Nephron (organoid): Measurements from ENCODE around the gene PKNOX2.

ENCODE experiments used
- H3K27ac Mint-ChIP-seq, 3 experiments: 2 replicates each; pipeline ENCODE4 v1.8.0; 2020; ENCODE audit warnings: mixed read lengths in 3 of 3, mild to moderate bottlenecking in 2 of 3, moderate library complexity in 1 of 3
- H3K27me3 Mint-ChIP-seq: 2 replicates; pipeline ENCODE4 v1.8.0; 2021; ENCODE audit warnings: low read depth, mild to moderate bottlenecking, moderate library complexity, mixed read lengths
- H3K36me3 Mint-ChIP-seq: 2 replicates; pipeline ENCODE4 v1.8.0; 2020; ENCODE audit warnings: low read depth, mixed read lengths
- H3K4me1 Mint-ChIP-seq: 2 replicates; pipeline ENCODE4 v1.8.0; 2020; ENCODE audit warnings: mixed read lengths
- H3K4me3 Mint-ChIP-seq, 3 experiments: 2 replicates each; pipeline ENCODE4 v1.8.0; 2020; ENCODE audit warnings: mild to moderate bottlenecking in 3 of 3, mixed read lengths in 3 of 3, moderate library complexity in 2 of 3
- H3K9me3 Mint-ChIP-seq: 2 replicates; pipeline ENCODE4 v1.8.0; 2020; ENCODE audit warnings: mixed read lengths
- TF ChIP-seq, protein P1 (sequence below), 3 experiments: fragments of 200-600 bp; sonication (generic); IDR thresholded peaks; one replicate each; pipeline ENCODE4 v1.5.0; 2021; ENCODE audit warnings: antibody characterized with exemption in 3 of 3; ENCODE audit not compliant: unreplicated experiment in 3 of 3

The PKNOX2 gene

DNA sequence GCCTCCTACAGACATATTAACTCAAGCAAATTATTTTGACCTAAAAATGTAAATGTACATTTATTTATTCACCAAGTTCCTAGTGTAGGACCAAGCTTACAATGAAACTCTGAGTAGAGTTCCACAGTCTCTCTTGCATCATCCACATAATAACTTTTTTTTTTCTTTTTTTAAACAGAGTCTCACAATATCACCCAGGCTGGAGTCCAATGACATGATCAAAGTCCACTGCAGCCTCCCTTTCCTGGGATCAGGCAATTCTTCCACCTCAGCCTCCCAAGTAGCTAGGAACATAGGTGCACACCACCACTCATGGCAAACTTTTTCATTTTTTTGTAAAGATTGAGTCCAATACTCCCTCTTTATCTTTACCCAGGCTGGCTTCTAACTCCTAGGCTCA, 303.5 kb downstream of the PKNOX2 start:
- H3K36me3 Mint-ChIP-seq, result no peaks in the 10 kb centered on the region
- H3K4me1 Mint-ChIP-seq, result no peaks in the 10 kb centered on the region
- TF ChIP-seq, protein P1, sequence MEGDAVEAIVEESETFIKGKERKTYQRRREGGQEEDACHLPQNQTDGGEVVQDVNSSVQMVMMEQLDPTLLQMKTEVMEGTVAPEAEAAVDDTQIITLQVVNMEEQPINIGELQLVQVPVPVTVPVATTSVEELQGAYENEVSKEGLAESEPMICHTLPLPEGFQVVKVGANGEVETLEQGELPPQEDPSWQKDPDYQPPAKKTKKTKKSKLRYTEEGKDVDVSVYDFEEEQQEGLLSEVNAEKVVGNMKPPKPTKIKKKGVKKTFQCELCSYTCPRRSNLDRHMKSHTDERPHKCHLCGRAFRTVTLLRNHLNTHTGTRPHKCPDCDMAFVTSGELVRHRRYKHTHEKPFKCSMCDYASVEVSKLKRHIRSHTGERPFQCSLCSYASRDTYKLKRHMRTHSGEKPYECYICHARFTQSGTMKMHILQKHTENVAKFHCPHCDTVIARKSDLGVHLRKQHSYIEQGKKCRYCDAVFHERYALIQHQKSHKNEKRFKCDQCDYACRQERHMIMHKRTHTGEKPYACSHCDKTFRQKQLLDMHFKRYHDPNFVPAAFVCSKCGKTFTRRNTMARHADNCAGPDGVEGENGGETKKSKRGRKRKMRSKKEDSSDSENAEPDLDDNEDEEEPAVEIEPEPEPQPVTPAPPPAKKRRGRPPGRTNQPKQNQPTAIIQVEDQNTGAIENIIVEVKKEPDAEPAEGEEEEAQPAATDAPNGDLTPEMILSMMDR (IDR thresholded peaks at IDR 0.05; ENCODE audit: unreplicated experiment in 3 of 3), result no peak
- H3K27ac Mint-ChIP-seq, result no peak overlapping the region
- H3K4me3 Mint-ChIP-seq, result no peak overlapping the region
- peaks cover 4% of the 10 kb centered on the region for H3K27me3 Mint-ChIP-seq
- no peaks in the 10 kb centered on the region for H3K9me3 Mint-ChIP-seq

DNA sequence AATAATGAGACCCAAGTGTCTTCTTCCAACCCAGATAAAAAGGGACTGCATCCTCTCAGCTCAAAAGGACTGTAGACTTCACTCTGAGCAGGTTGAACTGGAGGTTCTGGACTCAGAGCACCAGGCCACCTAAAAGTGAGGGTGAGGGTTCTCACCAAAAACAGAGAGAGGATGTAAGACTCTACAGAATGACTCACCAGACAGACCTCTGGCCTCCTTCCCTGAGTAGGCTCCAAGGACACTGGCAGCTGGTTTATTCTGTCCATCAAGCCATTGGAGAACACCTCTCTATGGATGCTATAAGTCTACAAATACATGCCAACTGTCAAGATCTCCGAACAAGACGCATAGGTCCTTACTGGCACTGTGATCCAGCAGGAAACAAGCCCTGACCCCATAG, 304.3 kb downstream of the PKNOX2 start:
- no peaks in the 10 kb centered on the region for H3K4me1 Mint-ChIP-seq
- TF ChIP-seq, protein P1 (IDR thresholded peaks at IDR 0.05; ENCODE audit: unreplicated experiment in 3 of 3), result no peak
- H3K9me3 Mint-ChIP-seq, result no peaks in the 10 kb centered on the region
- no peak overlapping the region for H3K27ac Mint-ChIP-seq
- no peak overlapping the region for H3K4me3 Mint-ChIP-seq
- H3K36me3 Mint-ChIP-seq, result no peaks in the 10 kb centered on the region
- peaks cover 4% of the 10 kb centered on the region for H3K27me3 Mint-ChIP-seq

DNA sequence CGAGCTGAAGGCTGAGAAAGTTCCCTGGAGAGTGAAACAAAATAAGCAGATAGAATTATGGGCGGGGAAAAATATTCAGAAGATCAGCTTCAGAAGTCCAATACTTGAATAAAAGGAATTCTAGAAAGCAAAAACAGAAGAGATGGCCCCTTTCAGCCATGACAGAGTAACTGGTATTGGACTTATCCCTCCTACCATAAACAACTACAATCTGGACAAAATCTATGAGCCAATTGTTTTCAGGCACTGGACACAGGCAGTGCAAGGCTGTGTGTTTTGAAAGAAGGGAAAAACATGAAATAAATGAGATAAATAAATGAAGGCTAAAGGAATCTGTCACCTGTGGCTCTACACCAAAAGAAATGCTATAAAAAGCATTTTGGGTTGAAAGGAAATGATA, 305.8 kb downstream of the PKNOX2 start:
- H3K9me3 Mint-ChIP-seq, result no peaks in the 10 kb centered on the region
- H3K27me3 Mint-ChIP-seq, result peaks cover 4% of the 10 kb centered on the region
- H3K4me1 Mint-ChIP-seq, result no peaks in the 10 kb centered on the region
- TF ChIP-seq, protein P1 (IDR thresholded peaks at IDR 0.05; ENCODE audit: unreplicated experiment in 3 of 3), result no peak
- no peak overlapping the region for H3K4me3 Mint-ChIP-seq
- no peaks in the 10 kb centered on the region for H3K36me3 Mint-ChIP-seq
- H3K27ac Mint-ChIP-seq, result no peak overlapping the region

DNA sequence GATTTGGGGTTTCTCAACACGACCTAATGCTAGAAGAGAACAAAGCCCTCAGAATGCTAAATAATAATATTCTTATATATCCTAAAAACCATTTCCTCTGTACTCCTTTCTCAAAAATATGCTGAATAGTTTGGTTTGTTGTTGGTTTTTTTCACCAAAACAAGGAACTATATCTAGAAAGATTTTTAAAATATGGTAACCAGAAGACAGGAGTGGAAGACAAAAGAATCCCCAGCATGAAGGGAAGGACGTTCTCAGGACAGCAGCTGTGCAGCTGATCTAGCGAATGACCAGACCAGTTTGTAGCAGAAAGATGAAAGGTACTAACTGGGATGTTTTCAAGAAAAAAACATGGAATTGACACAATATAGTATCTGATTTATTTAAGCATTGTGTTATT, 312.2 kb downstream of the PKNOX2 start:
- no peak overlapping the region for H3K4me3 Mint-ChIP-seq
- H3K9me3 Mint-ChIP-seq, result no peaks in the 10 kb centered on the region
- peaks cover 7% of the 10 kb centered on the region for H3K27me3 Mint-ChIP-seq
- H3K36me3 Mint-ChIP-seq, result no peaks in the 10 kb centered on the region
- no peaks in the 10 kb centered on the region for H3K4me1 Mint-ChIP-seq
- no peak overlapping the region for H3K27ac Mint-ChIP-seq
- TF ChIP-seq, protein P1 (IDR thresholded peaks at IDR 0.05; ENCODE audit: unreplicated experiment in 3 of 3), result no peak

DNA sequence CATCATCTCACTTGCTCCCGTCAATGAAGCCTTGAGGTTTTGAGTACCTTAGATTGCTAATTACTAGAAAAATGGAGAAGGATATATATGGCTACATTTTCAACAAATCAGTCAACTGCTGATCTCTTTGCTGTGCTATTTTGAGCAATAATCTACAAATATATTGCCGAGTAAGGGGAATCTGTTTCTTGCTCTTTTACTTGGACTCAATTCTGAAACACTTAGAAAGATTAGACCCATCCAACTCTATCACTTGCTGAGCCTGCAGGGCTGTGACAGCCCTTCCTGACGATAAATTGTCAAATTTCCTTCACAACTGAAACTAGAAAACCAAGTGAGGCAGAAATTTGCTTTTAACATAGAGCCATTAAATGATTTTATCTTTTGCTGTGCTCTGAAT, 314.6 kb downstream of the PKNOX2 start:
- no peak overlapping the region for H3K27ac Mint-ChIP-seq
- peaks cover 7% of the 10 kb centered on the region for H3K27me3 Mint-ChIP-seq
- H3K36me3 Mint-ChIP-seq, result no peaks in the 10 kb centered on the region
- no peak overlapping the region for H3K4me3 Mint-ChIP-seq
- no peaks in the 10 kb centered on the region for H3K9me3 Mint-ChIP-seq
- TF ChIP-seq, protein P1 (IDR thresholded peaks at IDR 0.05; ENCODE audit: unreplicated experiment in 3 of 3), result no peak
- no peaks in the 10 kb centered on the region for H3K4me1 Mint-ChIP-seq

DNA sequence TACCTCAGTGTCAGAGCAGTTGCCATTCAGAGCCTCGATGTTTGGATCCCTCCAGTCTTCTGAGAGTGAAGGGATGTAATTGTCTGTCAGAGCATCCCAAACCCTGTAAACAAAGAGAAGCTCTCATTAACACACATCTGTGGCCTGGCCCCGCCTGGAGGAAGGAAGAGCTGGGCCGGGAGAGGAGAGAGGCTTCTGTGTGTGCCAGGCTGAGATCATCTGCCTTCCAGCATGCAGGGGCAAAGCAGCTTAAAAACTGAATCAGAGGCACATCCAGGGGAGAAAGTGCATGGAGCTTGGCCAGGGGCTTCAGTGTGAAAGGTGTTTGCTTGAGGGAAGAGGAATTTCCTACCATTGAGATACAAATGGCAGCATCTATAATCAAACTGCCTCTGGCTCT, 317.0 kb downstream of the PKNOX2 start:
- Mint-ChIP-seq H3K36me3 (no peaks in the 10 kb centered on the region), H3K27me3 (peaks cover 19% of the 10 kb centered on the region), H3K27ac (no peak overlapping the region), H3K4me3 (no peak overlapping the region), H3K4me1 (no peaks in the 10 kb centered on the region), H3K9me3 (no peaks in the 10 kb centered on the region)
- TF ChIP-seq, protein P1 (IDR thresholded peaks at IDR 0.05; ENCODE audit: unreplicated experiment in 3 of 3), result no peak
